Left renal cortex interstitium (tissue), 4 donors: ENCODE results near the gene MAPKAP1. TPM values are rescaled to one million over a fixed set of nuclear protein-coding genes. Genes with fewer than 3 reads are reported as not detected.

ENCODE experiments used
- DNase-seq, 4 donors: peaks; one replicate each; pipeline ENCODE4 v3.0.0-alpha.2; 2013; ENCODE audit warnings: low read depth in 4 of 4, low spot score in 2 of 4, missing footprints in 1 of 4
- polyA plus RNA-seq, 4 donors: library from polyadenylated mRNA; unstranded; fragments of 120-200 nt; gene quantifications; one replicate each; pipeline ENCODE4 v1.2.1, GENCODE V29; 2013; ENCODE audit not compliant: insufficient read length in 4 of 4

Gene MAPKAP1
- polyA plus RNA-seq, 4 donors: 59.0 to 82.9 (median 76.7) TPM

GRCh38 chr9:125680445-125680844 is 26.6 kb downstream of the MAPKAP1 start:
- no peak for DNase-seq

- DNase-seq: no peak
These were observed 27.3 kb downstream of the MAPKAP1 start for GRCh38 chr9:125679597-125680189.

- no peak for DNase-seq
These were observed 31.7 kb downstream of the MAPKAP1 start for GRCh38 chr9:125674981-125675973.

- no peak for DNase-seq
These were observed 34.1 kb downstream of the MAPKAP1 start for GRCh38 chr9:125672876-125673275.

GRCh38 chr9:125663127-125663526 is 43.9 kb downstream of the MAPKAP1 start:
- DNase-seq: no peak

- no peak for DNase-seq
These were observed 46.5 kb downstream of the MAPKAP1 start for GRCh38 chr9:125660557-125660956.

- DNase-seq: no peak
These were observed 47.1 kb downstream of the MAPKAP1 start for GRCh38 chr9:125659954-125660353.

GRCh38 chr9:125659201-125659840 is 47.7 kb downstream of the MAPKAP1 start:
- DNase-seq: no peak

- no peak for DNase-seq
These were observed 50.4 kb downstream of the MAPKAP1 start for GRCh38 chr9:125656560-125656959.

- DNase-seq: no peak
These were observed 51.2 kb downstream of the MAPKAP1 start for GRCh38 chr9:125655691-125656410.

- DNase-seq: no peak
These were observed 51.9 kb downstream of the MAPKAP1 start for GRCh38 chr9:125655066-125655633.

GRCh38 chr9:125654121-125654520 is 52.9 kb downstream of the MAPKAP1 start:
- DNase-seq: no peak

- no peak for DNase-seq
These were observed 53.7 kb downstream of the MAPKAP1 start for GRCh38 chr9:125653325-125653724.

- no peak for DNase-seq
These were observed 54.2 kb downstream of the MAPKAP1 start for GRCh38 chr9:125652759-125653158.

- no peak for DNase-seq
These were observed 54.8 kb downstream of the MAPKAP1 start for GRCh38 chr9:125652233-125652594.

GRCh38 chr9:125651576-125652232 is 55.3 kb downstream of the MAPKAP1 start:
- DNase-seq: no peak

GRCh38 chr9:125650271-125650737 is 56.7 kb downstream of the MAPKAP1 start:
- no peak for DNase-seq

GRCh38 chr9:125649826-125650225 is 57.2 kb downstream of the MAPKAP1 start:
- no peak for DNase-seq

- DNase-seq: no peak
These were observed 57.7 kb downstream of the MAPKAP1 start for GRCh38 chr9:125649315-125649714.

GRCh38 chr9:125648294-125648693 is 58.7 kb downstream of the MAPKAP1 start:
- no peak for DNase-seq
